Measurements from ENCODE around the gene REM2. TPM values are rescaled to one million over a fixed set of nuclear protein-coding genes. Genes with fewer than 3 reads are reported as not detected.

The REM2 gene
- total RNA-seq, 3 donors from 2014 or later (not counting 1 experiment from before 2014, with no cell fraction given), result 4.0 to 8.1 (median 7.9) TPM

GRCh38 chr14:22882529-22883172, 371 bp upstream of the REM2 start:
- Histone ChIP-seq H3K4me1 (ENCODE audit: control insufficient read depth, insufficient read depth, low read length) (peaks cover 22% of the 10 kb centered on the region), H3K27me3 (ENCODE audit: control insufficient read depth, insufficient read depth, low read length) (no peaks in the 10 kb centered on the region), H3K27ac (ENCODE audit: low read length) (no peak overlapping the region), H3K9me3 (ENCODE audit: control insufficient read depth, insufficient read depth, low read length) (no peaks in the 10 kb centered on the region), H3K4me3 (ENCODE audit: low read length) (no peak overlapping the region), H3K36me3 (ENCODE audit: control insufficient read depth, insufficient read depth, low read length) (peaks cover 13% of the 10 kb centered on the region)
- Mint-ChIP-seq H3K36me3 (no peaks in the 10 kb centered on the region), H3K9me3 (no peaks in the 10 kb centered on the region), H3K4me3 (no peak overlapping the region), H3K27ac (peak overlapping the region in 1 of 2 donors; percentile 45), H3K27me3 (ENCODE audit: low read depth in 2 of 2) (peaks cover 0 to 3% of the 10 kb centered on the region in 2 donors), H3K4me1 (peaks cover 31 to 66% of the 10 kb centered on the region in 2 donors)
- TF ChIP-seq CTCF (IDR thresholded peaks at IDR 0.05), result no peak
- DNase-seq (peak in 1 of 2 donors; percentile 74), ATAC-seq (no peak)
- intact Hi-C loops (cut with micrococcal nuclease), result no loop called here
- WGBS (ENCODE audit: insufficient coverage), result 57% methylated on average over 6 of the region's 6 CpGs

- Mint-ChIP-seq H3K27ac (peak overlapping the region in 1 of 2 donors; percentile 1), H3K27me3 (ENCODE audit: low read depth in 2 of 2) (peaks cover 0 to 3% of the 10 kb centered on the region in 2 donors), H3K4me1 (peaks cover 36 to 64% of the 10 kb centered on the region in 2 donors), H3K36me3 (no peaks in the 10 kb centered on the region), H3K4me3 (no peak overlapping the region), H3K9me3 (no peaks in the 10 kb centered on the region)
- peaks cover 34% of the 10 kb centered on the region for H3K4me1 ChIP-seq (ENCODE audit: control insufficient read depth, insufficient read depth, low read length)
- no peak overlapping the region for H3K27ac ChIP-seq (ENCODE audit: low read length)
- no peak overlapping the region for H3K4me3 ChIP-seq (ENCODE audit: low read length)
- no peaks in the 10 kb centered on the region for H3K27me3 ChIP-seq (ENCODE audit: control insufficient read depth, insufficient read depth, low read length)
- no peaks in the 10 kb centered on the region for H3K9me3 ChIP-seq (ENCODE audit: control insufficient read depth, insufficient read depth, low read length)
- peaks cover 3% of the 10 kb centered on the region for H3K36me3 ChIP-seq (ENCODE audit: control insufficient read depth, insufficient read depth, low read length)
- intact Hi-C loops (cut with micrococcal nuclease), result no loop called here
- TF ChIP-seq CTCF (IDR thresholded peaks at IDR 0.05), result no peak
- ATAC-seq, result no peak
- WGBS (ENCODE audit: insufficient coverage), result 95% methylated on average over 6 of the region's 7 CpGs
- DNase-seq, result no peak
These were observed 1.2 kb downstream of the REM2 start for GRCh38 chr14:22884076-22884737.

- no peak overlapping the region for H3K27ac ChIP-seq (ENCODE audit: low read length)
- H3K4me1 ChIP-seq (ENCODE audit: control insufficient read depth, insufficient read depth, low read length), result peaks cover 34% of the 10 kb centered on the region
- no peaks in the 10 kb centered on the region for H3K27me3 ChIP-seq (ENCODE audit: control insufficient read depth, insufficient read depth, low read length)
- H3K9me3 Mint-ChIP-seq, result no peaks in the 10 kb centered on the region
- peak overlapping the region in 1 of 2 donors; percentile 33 for H3K27ac Mint-ChIP-seq
- H3K9me3 ChIP-seq (ENCODE audit: control insufficient read depth, insufficient read depth, low read length), result no peaks in the 10 kb centered on the region
- no peak for TF ChIP-seq CTCF (IDR thresholded peaks at IDR 0.05)
- peaks cover 42 to 60% of the 10 kb centered on the region in 2 donors for H3K4me1 Mint-ChIP-seq
- intact Hi-C loops (cut with micrococcal nuclease), result no loop called here
- ATAC-seq (no peak), DNase-seq (no peak)
- H3K36me3 ChIP-seq (ENCODE audit: control insufficient read depth, insufficient read depth, low read length), result no peaks in the 10 kb centered on the region
- no peak overlapping the region for H3K4me3 ChIP-seq (ENCODE audit: low read length)
- 86% methylated on average over 11 of the region's 11 CpGs for WGBS (ENCODE audit: insufficient coverage)
- no peaks in the 10 kb centered on the region for H3K36me3 Mint-ChIP-seq
- H3K27me3 Mint-ChIP-seq (ENCODE audit: low read depth in 2 of 2), result peaks cover 0 to 3% of the 10 kb centered on the region in 2 donors
- H3K4me3 Mint-ChIP-seq, result peak overlapping the region; percentile 50
These were observed 1.9 kb downstream of the REM2 start for GRCh38 chr14:22884738-22885523.
